ENCODE results near the gene USP49. TPM values are rescaled to one million over a fixed set of nuclear protein-coding genes. Genes with fewer than 3 reads are reported as not detected.

Gene USP49
- total RNA-seq, 4 donors from 2014 or later = 2.1 to 8.6 (median 4.7) TPM

Small RNAs within 50 kb of the gene (small RNA-seq; reads per million reads assigned to genes)
- gene AL365205.2 = 0 reads per million in 2 donors
- gene AL365205.3 = 0 reads per million in 2 donors
- 0 reads per million in 2 donors for gene RF00019
- gene RF00393 = 0 reads per million in 2 donors

Other genes starting within 250 kb of the USP49 start
- 10 to 100 TPM; 17.6 to 47.9 (median 22.9) TPM for gene TFEB, start 159.8 kb downstream of the USP49 start, total RNA-seq
- gene PGC, start 148.0 kb downstream of the USP49 start, total RNA-seq = not detected
- gene FRS3, start 115.5 kb downstream of the USP49 start, total RNA-seq = 1 to 10 TPM; 3.5 to 8.3 (median 6.5) TPM
- 10 to 100 TPM in 3 of 4 donors, 1 to 10 TPM in 1; 3.8 to 23.4 (median 16.8) TPM for gene PRICKLE4, start 114.6 kb downstream of the USP49 start, total RNA-seq
- gene TOMM6, start 107.7 kb downstream of the USP49 start, total RNA-seq = 10 to 100 TPM; 36.7 to 72.6 (median 62.4) TPM
- 10 to 100 TPM in 3 of 4 donors, 1 to 10 TPM in 1; 6.6 to 24.3 (median 18.0) TPM for gene MED20, start 25.8 kb upstream of the USP49 start, total RNA-seq
- 10 to 100 TPM in 1 of 4 donors, 1 to 10 TPM in 3; 4.4 to 12.4 (median 6.1) TPM for gene BYSL, start 26.1 kb upstream of the USP49 start, total RNA-seq
- 100 to 1,000 TPM in 1 of 4 donors, 10 to 100 TPM in 3; 49.2 to 267 (median 60.1) TPM for gene CCND3, start 46.4 kb upstream of the USP49 start, total RNA-seq
- 10 to 100 TPM; 24.5 to 37.6 (median 24.6) TPM for gene TAF8, start 155.1 kb upstream of the USP49 start, total RNA-seq
- 100 to 1,000 TPM in 1 of 4 donors, 10 to 100 TPM in 3; 47.9 to 106 (median 95.9) TPM for gene C6orf132, start 247.2 kb upstream of the USP49 start, total RNA-seq